Stimulated activated CD4-positive, alpha-beta T cell treated with anti-CD3 and anti-CD28 coated beads, Interleukin-1b, Interleukin-23, amount 100 ng/mL, for 4 hours (primary cell): ENCODE measurements around the gene GTF3C5.
"Not testable (repeated sequence)": the region's sequence is repeated elsewhere in the genome, so short reads cannot be mapped to it uniquely, and the experiment has no call there.

Source experiments
- DNase-seq, 2 donors: peaks; one replicate each; pipeline ENCODE4 v3.0.0-alpha.2; 2020; ENCODE audit warnings: low read depth in 2 of 2

Gene GTF3C5

DNA sequence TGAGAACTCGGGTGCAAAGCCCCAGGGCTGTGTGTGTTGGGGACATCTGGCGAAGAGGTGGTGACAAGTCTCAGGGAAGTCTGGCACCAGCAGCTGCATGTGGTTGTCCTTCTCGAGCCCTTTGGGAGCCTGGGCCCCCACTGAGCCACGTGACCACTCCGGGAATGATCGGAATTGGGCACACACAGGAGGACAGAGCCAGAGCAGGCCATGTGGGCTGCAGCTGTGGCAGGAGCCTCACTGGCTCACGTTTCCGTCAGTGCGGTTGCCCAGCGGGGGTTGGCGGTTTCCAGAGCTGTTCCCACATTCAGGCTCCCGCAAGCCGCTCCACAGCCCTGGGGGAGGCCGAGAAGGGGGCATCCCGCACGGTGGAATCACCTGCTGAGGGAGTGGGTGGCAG lies 24.2 kb downstream of the GTF3C5 start:
- DNase-seq = no peak

DNA sequence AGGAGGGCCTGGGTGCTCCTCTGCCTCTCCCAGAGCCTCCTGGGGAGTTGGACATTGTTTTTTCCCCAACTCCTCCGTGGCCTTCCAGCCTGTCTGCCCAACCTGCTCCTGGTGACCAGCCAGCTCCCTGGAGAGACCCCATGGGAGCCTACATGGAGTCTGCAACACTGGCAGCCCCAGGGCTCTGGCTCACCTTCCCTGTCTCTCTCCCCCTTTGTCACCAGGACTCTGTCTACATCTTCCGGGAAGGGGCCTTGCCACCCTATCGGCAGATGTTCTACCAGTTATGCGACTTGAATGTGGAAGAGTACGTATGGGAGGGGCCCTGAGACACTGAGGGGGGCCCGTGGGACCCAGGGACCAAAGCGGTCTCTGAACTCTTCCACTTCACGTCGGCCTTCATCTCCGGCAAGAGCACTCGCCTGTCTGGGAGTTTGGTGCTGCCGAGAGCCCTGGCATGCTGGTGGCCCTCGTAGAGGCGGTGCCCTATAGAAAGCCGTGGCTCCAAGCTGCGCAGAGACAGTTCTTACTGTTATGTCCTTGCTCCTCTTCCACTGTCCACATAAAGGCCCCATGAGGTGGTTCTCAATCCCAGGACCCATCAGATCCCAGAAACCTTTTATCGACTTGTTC lies 25.1 kb downstream of the GTF3C5 start:
- DNase-seq = no peak

- no peak for DNase-seq
Observed at GRCh38 chr9:133056533-133056932, 25.7 kb downstream of the GTF3C5 start.

- DNase-seq = no peak
Observed at GRCh38 chr9:133057006-133057405, 26.2 kb downstream of the GTF3C5 start.

- DNase-seq = no peak
Observed at GRCh38 chr9:133057553-133057952, 26.8 kb downstream of the GTF3C5 start.

GRCh38 chr9:133058071-133058470 lies 27.3 kb downstream of the GTF3C5 start:
- DNase-seq = no peak

- DNase-seq = no peak
Observed at GRCh38 chr9:133058550-133059320, 27.9 kb downstream of the GTF3C5 start.

GRCh38 chr9:133059623-133060022 lies 28.8 kb downstream of the GTF3C5 start:
- DNase-seq = no peak

- no peak for DNase-seq
Observed at GRCh38 chr9:133060417-133060841, 29.6 kb downstream of the GTF3C5 start.

GRCh38 chr9:133061019-133061763 lies 30.4 kb downstream of the GTF3C5 start:
- not testable (repeated sequence) for DNase-seq

DNA sequence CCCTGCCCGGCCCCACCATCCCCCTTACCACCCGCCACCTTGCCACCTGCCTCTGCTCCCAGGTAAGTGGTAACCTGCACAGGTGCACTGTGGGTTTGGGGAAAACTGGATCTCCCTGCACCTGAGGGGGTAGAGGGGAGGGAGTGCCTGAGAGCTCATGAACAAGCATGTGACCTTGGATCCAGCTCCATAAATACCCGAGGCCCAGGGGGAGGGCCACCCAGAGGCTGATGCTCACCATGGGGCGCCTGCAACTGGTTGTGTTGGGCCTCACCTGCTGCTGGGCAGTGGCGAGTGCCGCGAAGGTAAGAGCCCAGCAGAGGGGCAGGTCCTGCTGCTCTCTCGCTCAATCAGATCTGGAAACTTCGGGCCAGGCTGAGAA lies 31.0 kb downstream of the GTF3C5 start, which contains the start of gene CEL:
TSS of gene CEL (plus strand) at position 218 of the 382 bp plus-strand sequence. CDS start at position 240, 22 bp downstream.
- DNase-seq = not testable (repeated sequence)

GRCh38 chr9:133062569-133062968 lies 31.8 kb downstream of the GTF3C5 start:
- not testable (repeated sequence) for DNase-seq

DNA sequence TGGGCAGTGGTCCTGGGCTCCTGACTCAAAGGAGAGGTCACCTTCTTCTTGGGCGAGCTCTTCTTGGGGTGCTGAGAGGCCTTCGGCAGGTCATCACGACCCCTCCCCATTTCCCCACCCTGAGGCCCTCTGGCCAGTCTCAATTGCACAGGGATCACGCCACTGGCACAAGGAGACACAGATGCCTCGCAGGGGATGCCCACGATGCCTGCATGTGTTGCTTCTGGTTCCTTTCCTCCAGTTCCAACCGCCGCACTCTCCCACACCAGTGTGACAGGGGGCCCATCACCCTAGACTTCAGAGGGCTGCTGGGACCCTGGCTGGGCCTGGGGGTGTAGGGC lies 32.3 kb downstream of the GTF3C5 start:
- DNase-seq = no peak

GRCh38 chr9:133063500-133064231 lies 32.9 kb downstream of the GTF3C5 start:
- DNase-seq = no peak

DNA sequence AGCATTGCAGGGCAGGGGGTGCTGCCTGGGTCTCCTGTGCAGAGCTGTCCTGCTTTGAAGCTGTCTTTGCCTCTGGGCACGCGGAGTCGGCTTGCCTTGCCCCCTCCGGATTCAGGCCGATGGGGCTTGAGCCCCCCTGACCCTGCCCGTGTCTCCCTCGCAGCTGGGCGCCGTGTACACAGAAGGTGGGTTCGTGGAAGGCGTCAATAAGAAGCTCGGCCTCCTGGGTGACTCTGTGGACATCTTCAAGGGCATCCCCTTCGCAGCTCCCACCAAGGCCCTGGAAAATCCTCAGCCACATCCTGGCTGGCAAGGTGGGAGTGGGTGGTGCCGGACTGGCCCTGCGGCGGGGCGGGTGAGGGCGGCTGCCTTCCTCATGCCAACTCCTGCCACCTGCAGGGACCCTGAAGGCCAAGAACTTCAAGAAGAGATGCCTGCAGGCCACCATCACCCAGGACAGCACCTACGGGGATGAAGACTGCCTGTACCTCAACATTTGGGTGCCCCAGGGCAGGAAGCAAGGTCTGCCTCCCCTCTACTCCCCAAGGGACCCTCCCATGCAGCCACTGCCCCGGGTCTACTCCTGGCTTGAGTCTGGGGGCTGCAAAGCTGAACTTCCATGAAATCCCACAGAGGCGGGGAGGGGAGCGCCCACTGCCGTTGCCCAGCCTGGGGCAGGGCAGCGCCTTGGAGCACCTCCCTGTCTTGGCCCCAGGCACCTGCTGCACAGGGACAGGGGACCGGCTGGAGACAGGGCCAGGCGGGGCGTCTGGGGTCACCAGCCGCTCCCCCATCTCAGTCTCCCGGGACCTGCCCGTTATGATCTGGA lies 33.7 kb downstream of the GTF3C5 start:
- no peak for DNase-seq

GRCh38 chr9:133065070-133065388 lies 34.2 kb downstream of the GTF3C5 start:
- no peak for DNase-seq

DNA sequence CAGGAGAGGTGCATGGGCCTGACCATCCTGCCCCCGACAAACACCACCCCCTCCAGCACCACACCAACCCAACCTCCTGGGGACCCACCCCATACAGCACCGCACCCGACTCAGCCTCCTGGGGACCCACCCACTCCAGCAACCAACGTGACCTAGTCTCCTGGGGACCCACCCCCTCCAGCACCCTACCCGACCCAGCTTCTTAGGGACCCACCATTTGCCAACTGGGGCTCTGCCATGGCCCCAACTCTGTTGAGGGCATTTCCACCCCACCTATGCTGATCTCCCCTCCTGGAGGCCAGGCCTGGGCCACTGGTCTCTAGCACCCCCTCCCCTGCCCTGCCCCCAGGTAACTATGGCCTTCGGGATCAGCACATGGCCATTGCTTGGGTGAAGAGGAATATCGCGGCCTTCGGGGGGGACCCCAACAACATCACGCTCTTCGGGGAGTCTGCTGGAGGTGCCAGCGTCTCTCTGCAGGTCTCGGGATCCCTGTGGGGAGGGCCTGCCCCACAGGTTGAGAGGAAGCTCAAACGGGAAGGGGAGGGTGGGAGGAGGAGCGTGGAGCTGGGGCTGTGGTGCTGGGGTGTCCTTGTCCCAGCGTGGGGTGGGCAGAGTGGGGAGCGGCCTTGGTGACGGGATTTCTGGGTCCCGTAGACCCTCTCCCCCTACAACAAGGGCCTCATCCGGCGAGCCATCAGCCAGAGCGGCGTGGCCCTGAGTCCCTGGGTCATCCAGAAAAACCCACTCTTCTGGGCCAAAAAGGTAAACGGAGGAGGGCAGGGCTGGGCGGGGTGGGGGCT lies 35.6 kb downstream of the GTF3C5 start:
- DNase-seq = no peak

DNA sequence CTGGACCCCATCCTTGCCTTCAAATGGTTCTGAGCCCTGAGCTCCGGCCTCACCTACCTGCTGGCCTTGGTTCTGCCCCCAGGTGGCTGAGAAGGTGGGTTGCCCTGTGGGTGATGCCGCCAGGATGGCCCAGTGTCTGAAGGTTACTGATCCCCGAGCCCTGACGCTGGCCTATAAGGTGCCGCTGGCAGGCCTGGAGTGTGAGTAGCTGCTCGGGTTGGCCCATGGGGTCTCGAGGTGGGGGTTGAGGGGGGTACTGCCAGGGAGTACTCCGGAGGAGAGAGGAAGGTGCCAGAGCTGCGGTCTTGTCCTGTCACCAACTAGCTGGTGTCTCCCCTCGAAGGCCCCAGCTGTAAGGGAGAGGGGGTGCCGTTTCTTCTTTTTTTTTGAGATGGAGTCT lies 36.2 kb downstream of the GTF3C5 start:
- DNase-seq = no peak

GRCh38 chr9:133067813-133068212 lies 37.0 kb downstream of the GTF3C5 start:
- no peak for DNase-seq

DNA sequence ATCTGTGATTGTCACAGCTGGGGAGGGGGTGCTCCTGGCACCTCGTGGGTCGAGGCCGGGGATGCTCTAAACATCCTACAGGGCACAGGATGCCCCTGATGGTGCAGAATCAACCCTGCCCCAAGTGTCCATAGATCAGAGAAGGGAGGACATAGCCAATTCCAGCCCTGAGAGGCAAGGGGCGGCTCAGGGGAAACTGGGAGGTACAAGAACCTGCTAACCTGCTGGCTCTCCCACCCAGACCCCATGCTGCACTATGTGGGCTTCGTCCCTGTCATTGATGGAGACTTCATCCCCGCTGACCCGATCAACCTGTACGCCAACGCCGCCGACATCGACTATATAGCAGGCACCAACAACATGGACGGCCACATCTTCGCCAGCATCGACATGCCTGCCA lies 37.6 kb downstream of the GTF3C5 start:
- not testable (repeated sequence) for DNase-seq
